GM21515 (cell line): ENCODE measurements around the gene ATP13A3.
"Not testable (repeated sequence)": the region's sequence is repeated elsewhere in the genome, so short reads cannot be mapped to it uniquely, and the experiment has no call there.

Experiments used
- ATAC-seq: cut with Tn5 transposase; IDR thresholded peaks from one replicate; pipeline ENCODE4 v1.9.1; 2021; ENCODE audit not compliant: unreplicated experiment

The ATP13A3 gene

GRCh38 chr3:194500198-194500597 is 13.4 kb upstream of the ATP13A3 start:
- no peak for ATAC-seq

GRCh38 chr3:194499516-194499915 is 12.7 kb upstream of the ATP13A3 start:
- ATAC-seq: not testable (repeated sequence)

GRCh38 chr3:194497799-194498575 is 11.2 kb upstream of the ATP13A3 start:
- ATAC-seq: no peak

- ATAC-seq: no peak
Measured at GRCh38 chr3:194496217-194496919, 9.6 kb upstream of the ATP13A3 start.

GRCh38 chr3:194494951-194495374 is 8.2 kb upstream of the ATP13A3 start:
- ATAC-seq: no peak

- ATAC-seq: not testable (repeated sequence)
Measured at GRCh38 chr3:194493995-194494927, 7.5 kb upstream of the ATP13A3 start.

GRCh38 chr3:194492001-194492400 is 5.2 kb upstream of the ATP13A3 start:
- no peak for ATAC-seq

- ATAC-seq: peak; percentile 46
Measured at GRCh38 chr3:194489736-194490612, 3.2 kb upstream of the ATP13A3 start.

GRCh38 chr3:194488055-194488742 is 1.4 kb upstream of the ATP13A3 start:
- no peak for ATAC-seq

- ATAC-seq: peak; percentile 24
Measured at GRCh38 chr3:194487289-194488054, 670 bp upstream of the ATP13A3 start.

- ATAC-seq: peak; percentile 4
Measured at GRCh38 chr3:194485881-194486539, 792 bp downstream of the ATP13A3 start.

GRCh38 chr3:194485468-194485880 is 1.3 kb downstream of the ATP13A3 start:
- no peak for ATAC-seq

GRCh38 chr3:194484614-194485013 is 2.2 kb downstream of the ATP13A3 start:
- ATAC-seq: no peak

GRCh38 chr3:194483850-194484249 is 3.0 kb downstream of the ATP13A3 start:
- ATAC-seq: no peak

- ATAC-seq: not testable (repeated sequence)
Measured at GRCh38 chr3:194482830-194483229, 4.0 kb downstream of the ATP13A3 start.

GRCh38 chr3:194482196-194482593 is 4.6 kb downstream of the ATP13A3 start:
- no peak for ATAC-seq

- ATAC-seq: no peak
Measured at GRCh38 chr3:194481525-194482195, 5.1 kb downstream of the ATP13A3 start.

GRCh38 chr3:194481103-194481502 is 5.7 kb downstream of the ATP13A3 start:
- no peak for ATAC-seq
